Activated T-helper 1 cell treated with Interleukin-2 at 50 U/mL for 16 hours (primary cell): ENCODE data around the gene STIP1.

Source experiments
- DNase-seq: peaks from one replicate; pipeline ENCODE4 v3.0.0-alpha.2; 2020; ENCODE audit warnings: low read depth

STIP1 gene

DNA sequence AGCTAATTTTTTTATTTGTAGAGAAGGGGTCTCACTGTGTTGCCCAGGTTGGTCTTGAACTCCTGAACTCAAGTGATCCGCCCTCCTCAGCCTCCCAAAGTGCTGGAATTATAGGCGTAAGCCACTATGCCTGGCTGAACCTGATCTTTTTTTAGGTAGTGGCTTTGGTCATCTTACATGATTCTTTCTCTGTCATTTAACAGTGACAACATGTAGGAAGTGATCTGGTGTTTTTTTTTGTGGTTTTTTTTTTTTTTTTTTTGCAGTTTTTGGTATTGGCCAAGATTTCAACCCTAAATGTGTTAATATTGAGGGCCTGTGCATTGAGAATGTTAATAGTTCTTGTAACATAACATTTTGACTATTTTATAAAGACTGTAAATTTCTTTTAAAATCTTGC, 12.5 kb downstream of the STIP1 start:
- DNase-seq = no peak

DNA sequence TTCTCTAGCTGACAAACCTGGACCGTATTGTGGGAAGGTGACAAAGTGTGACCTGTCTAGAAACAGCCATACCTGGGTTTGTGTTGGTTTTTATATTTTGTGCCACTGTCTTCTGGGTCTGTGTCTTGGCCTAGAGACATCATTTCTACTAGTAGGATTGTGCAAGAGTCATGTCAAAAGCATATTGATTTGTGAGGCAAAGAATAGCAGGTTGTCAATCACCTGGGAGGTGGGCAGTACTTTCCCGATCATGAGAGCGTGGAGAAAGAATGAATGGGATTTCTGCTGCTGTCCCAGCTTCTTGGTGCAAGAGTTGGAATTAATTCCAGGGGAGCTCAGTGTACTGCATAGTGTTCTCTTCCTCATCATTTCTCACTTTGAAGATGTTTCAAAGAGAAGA, 15.6 kb downstream of the STIP1 start:
- DNase-seq = no peak

DNA sequence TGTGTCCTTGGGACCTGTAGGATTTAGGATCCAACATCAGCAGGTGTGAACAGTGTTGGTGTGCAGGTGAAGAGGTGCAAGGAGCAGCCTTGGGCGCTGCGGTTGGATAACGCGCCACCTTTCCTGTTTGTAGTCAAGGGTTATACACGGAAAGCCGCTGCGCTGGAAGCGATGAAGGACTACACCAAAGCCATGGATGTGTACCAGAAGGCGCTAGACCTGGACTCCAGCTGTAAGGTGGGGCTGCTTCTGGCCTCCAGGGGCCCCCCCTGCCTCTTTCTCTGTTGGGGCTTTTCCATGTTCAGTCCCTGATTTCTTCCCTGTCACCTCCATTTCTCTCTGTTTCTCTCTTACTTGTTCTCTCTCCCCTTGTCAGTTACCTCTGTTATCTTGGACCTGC, 17.0 kb downstream of the STIP1 start:
- no peak for DNase-seq

DNA sequence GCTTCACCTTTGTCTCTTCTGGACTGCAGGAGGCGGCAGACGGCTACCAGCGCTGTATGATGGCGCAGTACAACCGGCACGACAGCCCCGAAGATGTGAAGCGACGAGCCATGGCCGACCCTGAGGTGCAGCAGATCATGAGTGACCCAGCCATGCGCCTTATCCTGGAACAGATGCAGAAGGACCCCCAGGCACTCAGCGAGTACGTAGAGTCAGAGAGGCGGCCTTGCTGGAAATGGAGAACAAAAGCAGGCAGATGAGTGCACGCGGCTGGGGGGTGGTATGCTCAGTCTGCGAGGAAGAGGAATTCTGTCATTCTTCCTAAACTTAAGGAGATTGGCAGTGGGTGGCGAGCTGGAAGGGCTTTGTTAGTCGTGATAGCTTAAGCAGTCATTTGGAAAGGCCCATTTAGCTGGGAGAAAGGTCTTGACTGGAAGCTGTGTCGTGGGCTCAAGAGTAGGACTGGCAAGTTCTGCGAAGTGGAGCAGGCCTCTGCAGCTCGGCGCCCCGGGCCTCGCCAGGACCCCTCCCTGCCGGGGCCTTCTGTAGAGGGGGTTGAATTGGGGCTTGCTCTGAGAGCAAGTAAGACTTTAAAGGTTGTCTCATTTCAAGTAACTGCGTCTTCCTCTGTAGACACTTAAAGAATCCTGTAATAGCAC, 17.6 kb downstream of the STIP1 start:
- no peak for DNase-seq

- DNase-seq = no peak
Measured at GRCh38 chr11:64204080-64204440, 18.1 kb downstream of the STIP1 start.

DNA sequence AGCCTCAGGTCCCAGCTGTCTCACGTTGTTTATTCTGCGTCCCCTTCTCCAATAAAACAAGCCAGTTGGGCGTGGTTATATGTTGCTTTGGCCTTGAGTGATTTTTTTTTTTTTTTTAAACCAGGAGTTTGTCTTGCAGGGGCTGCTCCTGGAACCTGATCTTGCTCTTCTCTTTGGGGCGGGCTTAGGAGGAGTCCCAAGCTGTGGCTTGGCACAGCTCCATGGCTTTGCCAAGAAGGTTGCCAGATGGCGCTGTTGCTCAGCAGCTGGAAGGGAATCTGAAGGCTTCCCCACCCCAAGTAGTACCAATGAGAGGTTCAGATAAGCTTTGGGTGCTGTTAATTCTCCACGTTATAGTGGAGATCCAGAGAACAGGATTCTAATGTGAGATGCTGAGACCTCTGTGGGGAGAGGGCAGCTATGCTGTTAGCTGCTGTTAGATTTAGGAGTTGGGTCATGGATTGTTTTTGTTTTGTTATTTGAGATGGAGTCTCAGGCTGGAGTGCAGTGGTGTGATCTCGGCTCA, 18.6 kb downstream of the STIP1 start:
- peak; percentile 71 for DNase-seq

- DNase-seq = peak; percentile 62
Measured at GRCh38 chr11:64206457-64207255, 20.7 kb downstream of the STIP1 start, which contains the start of gene FERMT3. FERMT3 (plus strand) TSS chr11:64206721; CDS start chr11:64207365, 644 bp downstream.

DNA sequence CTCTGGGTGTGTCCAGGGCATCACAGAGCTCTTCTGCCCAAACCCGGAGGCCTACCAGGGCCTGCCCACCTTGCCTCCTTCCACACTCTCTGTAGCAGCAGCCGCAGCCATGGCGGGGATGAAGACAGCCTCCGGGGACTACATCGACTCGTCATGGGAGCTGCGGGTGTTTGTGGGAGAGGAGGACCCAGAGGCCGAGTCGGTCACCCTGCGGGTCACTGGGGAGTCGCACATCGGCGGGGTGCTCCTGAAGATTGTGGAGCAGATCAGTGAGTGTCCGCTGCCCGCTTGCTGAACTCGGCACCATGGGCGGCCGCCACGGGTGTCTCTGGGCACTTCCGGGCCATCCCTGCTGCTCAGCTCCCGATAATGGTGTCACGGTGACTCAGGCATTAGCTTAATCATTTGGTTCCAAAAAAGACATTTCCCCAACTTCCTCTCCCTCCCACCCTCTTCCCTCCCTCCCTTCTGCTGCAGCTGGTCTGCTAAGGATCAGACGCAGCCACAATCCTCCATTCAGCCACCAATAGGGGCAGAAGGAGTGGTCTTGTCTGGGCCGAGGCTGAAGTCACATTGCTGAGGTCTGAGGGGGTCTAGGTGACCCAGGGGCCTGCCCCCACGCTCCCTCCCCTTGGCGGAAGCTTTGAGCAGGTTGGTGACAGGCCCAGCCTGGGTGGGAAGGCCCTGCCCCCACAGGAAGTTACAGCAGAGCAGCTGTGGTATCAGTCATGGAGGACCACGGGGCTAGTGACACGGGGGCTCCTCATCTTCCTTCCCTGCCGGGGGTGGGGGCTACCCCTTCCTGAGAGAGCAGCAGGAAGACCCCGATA, 21.5 kb downstream of the STIP1 start:
- DNase-seq = peak; percentile 63

GRCh38 chr11:64208086-64208795, 22.3 kb downstream of the STIP1 start:
- no peak for DNase-seq

DNA sequence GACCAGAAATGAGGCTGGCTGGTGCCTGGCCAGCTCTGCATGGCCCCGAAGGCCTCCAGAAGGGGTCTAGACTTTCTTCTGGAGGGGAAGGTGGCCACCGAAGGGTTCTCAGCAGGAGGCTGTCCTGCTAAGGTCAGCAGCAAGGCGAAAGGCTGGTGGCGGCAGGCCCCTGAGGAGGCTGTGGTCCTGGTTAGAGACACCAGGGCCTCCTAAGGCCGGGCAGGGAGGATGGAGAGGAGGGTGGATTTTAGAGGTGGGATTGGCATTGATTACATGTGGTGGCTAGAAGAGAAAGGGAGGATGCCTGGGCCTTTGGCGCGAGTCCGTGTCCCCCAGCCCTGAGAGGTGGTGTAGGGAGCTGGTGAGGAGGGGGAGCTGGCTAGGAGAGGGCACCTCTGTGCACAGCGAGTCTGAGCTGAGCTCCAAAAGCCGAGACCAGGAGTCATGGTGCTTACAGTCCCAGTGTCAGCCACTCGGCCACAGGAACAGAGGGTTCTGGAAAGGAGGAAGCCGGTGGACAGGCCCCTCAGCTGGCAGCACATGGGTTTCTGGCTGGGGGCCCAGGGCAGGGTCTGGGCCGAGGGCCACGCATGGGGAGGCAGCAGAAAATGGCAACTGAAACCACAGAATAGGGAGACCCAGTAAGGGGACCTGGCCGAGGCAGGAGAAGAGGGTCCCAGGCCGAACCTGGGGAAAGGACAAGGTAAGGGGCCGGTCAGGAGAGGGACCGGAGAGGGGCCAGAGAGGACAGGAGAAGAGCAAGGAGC, 23.0 kb downstream of the STIP1 start:
- DNase-seq = no peak

GRCh38 chr11:64209563-64209843, 23.5 kb downstream of the STIP1 start:
- DNase-seq = no peak

- no peak for DNase-seq
Measured at GRCh38 chr11:64210301-64211020, 24.5 kb downstream of the STIP1 start.

GRCh38 chr11:64211181-64211872, 25.4 kb downstream of the STIP1 start:
- DNase-seq = no peak

DNA sequence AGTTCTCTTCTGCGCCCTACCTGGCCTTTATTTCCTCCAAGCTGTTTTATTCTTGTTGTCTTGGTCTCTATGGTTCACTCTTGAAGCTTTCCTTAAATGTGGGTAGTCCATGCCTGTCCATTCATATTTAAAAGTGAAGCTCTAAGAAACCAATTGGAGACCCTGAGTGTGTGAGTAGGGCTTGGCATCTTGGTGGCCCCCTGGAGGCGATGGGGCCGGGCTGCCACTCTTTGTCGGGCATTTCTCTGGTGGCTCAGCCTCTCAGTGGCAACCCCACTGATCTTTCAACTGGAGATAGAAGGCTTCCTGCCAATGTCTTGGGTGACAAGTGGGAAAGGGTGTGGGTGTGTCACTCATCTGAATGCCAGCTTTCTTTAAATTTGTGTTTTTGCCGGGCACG, 30.9 kb downstream of the STIP1 start:
- no peak for DNase-seq

- DNase-seq = no peak
Measured at GRCh38 chr11:64218628-64219353, 32.8 kb downstream of the STIP1 start.

DNA sequence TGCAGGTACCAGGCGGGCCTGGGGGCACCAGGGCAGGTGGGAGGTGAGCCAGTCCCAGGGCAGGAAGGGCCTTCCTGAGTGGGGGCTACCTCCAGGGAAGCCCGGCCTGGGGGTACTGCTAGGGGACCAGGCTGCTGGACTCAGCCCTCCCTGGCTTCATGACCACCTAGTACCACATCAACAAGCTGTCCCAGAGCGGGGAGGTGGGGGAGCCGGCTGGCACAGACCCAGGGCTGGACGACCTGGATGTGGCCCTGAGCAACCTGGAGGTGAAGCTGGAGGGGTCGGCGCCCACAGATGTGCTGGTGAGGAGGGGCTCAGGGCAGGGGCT, 33.3 kb downstream of the STIP1 start:
- no peak for DNase-seq

DNA sequence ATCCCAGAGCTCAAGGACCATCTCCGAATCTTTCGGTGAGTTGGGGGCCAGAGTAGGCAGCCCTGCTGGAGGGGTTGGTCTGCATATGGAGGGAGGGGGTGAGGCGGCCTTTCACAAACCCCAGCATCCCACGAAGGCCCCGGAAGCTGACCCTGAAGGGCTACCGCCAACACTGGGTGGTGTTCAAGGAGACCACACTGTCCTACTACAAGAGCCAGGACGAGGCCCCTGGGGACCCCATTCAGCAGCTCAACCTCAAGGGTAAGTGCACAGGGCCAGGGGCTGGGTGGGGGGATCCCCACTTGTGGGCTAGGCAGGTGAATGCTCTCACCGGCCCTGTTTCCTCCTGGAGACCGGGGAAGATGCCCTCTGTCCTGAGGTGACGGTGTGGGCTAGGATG, 33.8 kb downstream of the STIP1 start:
- no peak for DNase-seq

GRCh38 chr11:64220271-64220670, 34.3 kb downstream of the STIP1 start:
- DNase-seq = no peak

DNA sequence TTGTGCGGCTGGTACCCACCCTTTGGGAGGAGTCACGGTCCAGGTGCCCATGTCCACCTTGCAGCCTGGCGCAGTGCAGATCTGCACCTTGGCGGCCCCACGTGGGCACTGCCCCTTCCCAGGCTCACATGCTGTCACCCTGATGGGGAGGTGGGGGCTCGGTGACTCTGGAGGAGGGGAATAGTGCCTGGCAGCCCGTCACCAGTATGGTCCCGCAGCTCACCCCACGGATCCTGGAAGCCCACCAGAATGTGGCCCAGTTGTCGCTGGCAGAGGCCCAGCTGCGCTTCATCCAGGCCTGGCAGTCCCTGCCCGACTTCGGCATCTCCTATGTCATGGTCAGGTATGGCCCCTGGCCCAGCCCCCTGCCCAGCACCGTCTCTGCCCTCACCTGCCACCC, 34.8 kb downstream of the STIP1 start:
- no peak for DNase-seq

GRCh38 chr11:64222651-64223000, 36.7 kb downstream of the STIP1 start:
- DNase-seq = no peak
